Stimulated activated memory B cell treated with anti-CD40 and anti-IgM and Interleukin-4, amounts not matched to agents 10 μg/mL and 1 μg/mL and 100 μg/mL, for 72 hours (primary cell): ENCODE measurements around the gene SFMBT2.

Experiments
- ATAC-seq: fragments of 150-1000 bp; cut with Tn5 transposase; 2 replicates; pipeline ENCODE4 v1.10.0; 2021
- H3K27ac Mint-ChIP-seq: one replicate; pipeline ENCODE4 v1.8.0; 2022; ENCODE audit warnings: mild to moderate bottlenecking, mixed read lengths
- H3K27me3 Mint-ChIP-seq: one replicate; pipeline ENCODE4 v1.8.0; 2022; ENCODE audit warnings: mixed read lengths
- H3K36me3 Mint-ChIP-seq: one replicate; pipeline ENCODE4 v1.8.0; 2022; ENCODE audit warnings: mixed read lengths
- H3K4me1 Mint-ChIP-seq: one replicate; pipeline ENCODE4 v1.8.0; 2022; ENCODE audit warnings: mixed read lengths
- H3K4me3 Mint-ChIP-seq: one replicate; pipeline ENCODE4 v1.8.0; 2022; ENCODE audit warnings: mild to moderate bottlenecking, moderate library complexity, mixed read lengths
- H3K9me3 Mint-ChIP-seq: one replicate; pipeline ENCODE4 v1.8.0; 2022; ENCODE audit warnings: mixed read lengths

The SFMBT2 gene

DNA sequence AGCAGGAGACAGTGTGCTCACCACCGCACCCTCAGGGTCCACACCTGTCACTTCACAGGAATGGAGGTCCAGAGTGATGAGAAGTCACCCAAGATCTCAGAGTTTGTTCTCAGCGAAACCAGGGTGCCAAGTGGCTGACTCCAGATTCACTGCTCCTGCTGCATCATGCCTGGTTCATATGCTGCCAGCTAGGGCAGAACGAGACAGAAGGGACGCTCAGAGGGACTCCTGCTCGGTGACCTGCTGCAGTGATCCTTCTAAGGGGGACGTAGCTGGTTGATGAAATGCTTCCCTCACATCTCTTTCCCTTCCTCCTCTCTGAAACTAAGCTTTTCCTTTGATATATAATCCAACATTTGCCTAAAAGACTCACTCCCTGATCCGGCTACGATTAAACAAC is 248.5 kb downstream of the SFMBT2 start:
- no peak overlapping the region for H3K4me3 Mint-ChIP-seq
- ATAC-seq = no peak
- H3K27ac Mint-ChIP-seq = no peak overlapping the region
- H3K27me3 Mint-ChIP-seq = no peaks in the 10 kb centered on the region
- no peaks in the 10 kb centered on the region for H3K9me3 Mint-ChIP-seq
- H3K4me1 Mint-ChIP-seq = peaks cover 25% of the 10 kb centered on the region
- peaks cover 81% of the 10 kb centered on the region for H3K36me3 Mint-ChIP-seq

DNA sequence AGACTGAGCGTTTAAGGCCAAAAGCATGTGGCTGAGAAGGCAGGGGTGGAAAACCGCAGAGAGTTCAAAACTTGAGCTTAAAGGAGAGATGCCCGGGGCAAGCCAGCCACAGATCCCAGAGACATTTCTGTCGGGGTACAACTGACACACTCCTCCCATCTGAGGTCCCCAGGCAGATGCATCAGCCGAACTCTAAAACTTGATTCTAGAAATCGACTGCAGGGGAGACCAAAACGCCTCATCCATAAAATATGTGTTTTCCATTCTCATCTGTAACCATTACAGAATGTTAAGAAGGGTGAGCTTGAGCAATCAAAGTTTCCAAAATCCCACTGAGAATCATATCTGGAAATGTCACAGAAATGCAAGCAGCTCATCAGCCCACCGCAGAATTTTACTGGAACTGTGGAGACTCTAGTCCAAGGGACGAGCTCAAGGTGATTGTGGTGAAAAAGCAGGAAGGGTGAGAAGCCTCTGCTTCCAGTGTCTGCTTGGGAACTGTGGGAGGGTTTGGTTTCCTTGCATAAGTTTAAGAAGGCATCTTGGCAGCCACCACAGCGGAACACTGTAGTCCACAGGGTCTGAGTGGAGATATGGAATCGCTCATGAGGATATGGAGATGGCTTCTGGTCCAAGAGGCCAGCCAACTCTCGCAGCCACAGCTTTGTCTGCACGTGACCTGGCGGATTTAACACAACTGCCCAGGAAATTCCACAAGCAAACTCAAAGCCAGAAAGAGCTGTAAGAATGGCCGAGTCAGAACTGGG is 249.2 kb downstream of the SFMBT2 start:
- Mint-ChIP-seq H3K4me3 (no peak overlapping the region), H3K4me1 (peaks cover 32% of the 10 kb centered on the region), H3K27me3 (no peaks in the 10 kb centered on the region), H3K36me3 (peaks cover 74% of the 10 kb centered on the region), H3K9me3 (no peaks in the 10 kb centered on the region), H3K27ac (no peak overlapping the region)
- no peak for ATAC-seq

DNA sequence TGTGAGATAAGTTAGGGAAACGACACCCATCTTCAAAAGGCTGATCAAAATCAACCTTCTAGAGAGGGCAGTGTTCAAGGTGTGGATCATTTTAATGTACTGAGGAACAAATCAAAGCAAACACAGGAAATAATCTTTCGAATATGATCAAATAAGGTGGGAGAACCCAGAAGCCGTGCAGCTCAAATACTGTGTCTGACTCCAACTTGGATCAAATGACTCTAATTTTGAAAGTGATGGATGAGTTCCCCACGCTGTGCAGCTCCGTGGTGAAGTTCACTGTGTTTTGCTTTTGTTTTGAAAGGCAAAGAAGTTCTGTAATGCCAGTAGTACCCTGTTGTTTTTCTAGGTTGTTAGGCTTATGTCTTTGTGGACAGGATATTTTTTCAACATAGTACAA is 250.9 kb downstream of the SFMBT2 start:
- Mint-ChIP-seq H3K9me3 (no peaks in the 10 kb centered on the region), H3K36me3 (peaks cover 68% of the 10 kb centered on the region), H3K27me3 (no peaks in the 10 kb centered on the region), H3K4me3 (no peak overlapping the region), H3K4me1 (peaks cover 41% of the 10 kb centered on the region), H3K27ac (peak overlapping the region; percentile 29)
- ATAC-seq = no peak

DNA sequence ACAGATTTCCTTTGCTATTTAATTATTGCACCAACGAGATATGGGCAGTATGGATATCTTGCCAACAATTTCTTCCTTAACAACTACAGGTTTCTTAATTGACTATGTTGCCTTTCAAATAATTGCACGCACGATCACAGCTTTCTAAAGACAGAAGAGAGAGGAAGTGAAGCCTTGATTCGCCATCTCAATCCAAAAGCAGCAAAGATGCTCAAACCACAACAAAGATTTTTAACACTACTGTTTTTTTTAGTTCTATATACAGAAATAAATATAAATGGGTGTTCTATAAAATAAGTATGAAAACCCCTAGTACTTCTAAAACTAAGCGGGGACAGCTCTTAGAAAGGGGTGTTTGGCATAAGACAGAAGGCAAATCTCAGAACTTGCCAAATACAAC is 251.3 kb downstream of the SFMBT2 start:
- peaks cover 41% of the 10 kb centered on the region for H3K4me1 Mint-ChIP-seq
- H3K27ac Mint-ChIP-seq = peak overlapping the region; percentile 29
- H3K27me3 Mint-ChIP-seq = no peaks in the 10 kb centered on the region
- H3K9me3 Mint-ChIP-seq = no peaks in the 10 kb centered on the region
- H3K4me3 Mint-ChIP-seq = no peak overlapping the region
- ATAC-seq = no peak
- H3K36me3 Mint-ChIP-seq = peaks cover 64% of the 10 kb centered on the region

DNA sequence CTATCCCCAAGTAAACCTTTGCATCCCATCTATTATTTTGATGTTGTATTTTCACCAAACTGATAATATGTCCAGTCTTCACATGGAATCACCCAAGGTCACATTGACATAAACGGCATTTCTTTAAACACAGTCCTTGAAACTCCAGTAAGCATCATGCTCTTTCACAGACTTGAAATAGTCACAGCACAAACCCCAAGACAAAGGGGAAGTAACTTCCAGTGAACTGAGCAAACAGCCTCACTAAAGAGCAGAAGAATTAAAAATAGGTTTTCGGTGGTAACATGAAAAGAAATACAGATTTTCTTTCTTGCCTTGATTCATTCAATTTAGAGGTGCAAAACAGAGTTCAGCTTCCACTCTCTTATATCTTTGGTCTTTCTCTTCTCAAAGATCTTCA is 253.7 kb downstream of the SFMBT2 start:
- peak; percentile 85 for ATAC-seq
- Mint-ChIP-seq H3K9me3 (no peaks in the 10 kb centered on the region), H3K4me3 (no peak overlapping the region), H3K36me3 (peaks cover 41% of the 10 kb centered on the region), H3K27ac (peak overlapping the region; percentile 79), H3K27me3 (no peaks in the 10 kb centered on the region), H3K4me1 (peaks cover 41% of the 10 kb centered on the region)

DNA sequence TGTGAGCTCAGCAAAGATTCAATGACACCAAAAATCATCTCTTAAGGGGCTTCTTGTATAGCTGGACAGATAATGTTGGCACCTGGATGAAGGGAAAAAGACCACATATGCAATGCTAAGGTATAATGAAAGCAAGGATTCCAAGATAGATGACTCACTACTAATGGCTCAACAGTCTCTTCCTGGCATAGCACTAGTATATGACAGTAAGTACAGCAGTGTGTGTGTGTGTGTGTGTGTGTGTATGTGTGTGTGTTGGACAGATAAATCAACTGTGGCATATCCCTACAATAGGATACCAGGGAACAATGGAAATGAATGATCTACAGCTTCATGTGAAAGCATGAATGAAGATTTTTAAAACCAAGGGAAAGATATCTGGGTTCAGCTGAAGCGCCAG is 257.1 kb downstream of the SFMBT2 start:
- peaks cover 34% of the 10 kb centered on the region for H3K4me1 Mint-ChIP-seq

DNA sequence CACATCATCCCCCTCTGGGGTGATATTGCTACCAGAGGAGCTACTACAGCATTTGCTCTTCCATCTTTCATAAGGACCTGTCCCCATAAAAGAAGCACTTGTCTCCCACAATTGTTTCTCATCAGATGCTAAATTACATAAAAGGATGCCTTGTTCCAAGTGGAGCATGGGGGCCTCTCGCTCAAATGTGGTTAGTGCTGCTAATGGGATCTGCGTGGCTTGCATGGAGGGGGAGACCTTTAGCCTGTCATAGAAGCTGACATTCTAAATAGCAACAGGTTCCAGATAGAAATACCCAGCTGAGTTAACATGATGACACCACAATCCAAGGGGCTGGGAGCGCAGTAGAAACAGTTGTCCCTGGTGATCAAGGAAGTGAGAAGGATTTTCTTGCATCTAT is 257.9 kb downstream of the SFMBT2 start:
- Mint-ChIP-seq H3K36me3 (peaks cover 4% of the 10 kb centered on the region), H3K27ac (no peak overlapping the region), H3K27me3 (no peaks in the 10 kb centered on the region), H3K4me3 (no peak overlapping the region), H3K4me1 (peaks cover 31% of the 10 kb centered on the region), H3K9me3 (no peaks in the 10 kb centered on the region)
- ATAC-seq = no peak

More for the DNA sequence above, 257.1 kb downstream of the SFMBT2 start:
- H3K27me3 Mint-ChIP-seq = no peaks in the 10 kb centered on the region
- no peak overlapping the region for H3K4me3 Mint-ChIP-seq
- peaks cover 7% of the 10 kb centered on the region for H3K36me3 Mint-ChIP-seq
- H3K27ac Mint-ChIP-seq = no peak overlapping the region
- ATAC-seq = no peak
- no peaks in the 10 kb centered on the region for H3K9me3 Mint-ChIP-seq

DNA sequence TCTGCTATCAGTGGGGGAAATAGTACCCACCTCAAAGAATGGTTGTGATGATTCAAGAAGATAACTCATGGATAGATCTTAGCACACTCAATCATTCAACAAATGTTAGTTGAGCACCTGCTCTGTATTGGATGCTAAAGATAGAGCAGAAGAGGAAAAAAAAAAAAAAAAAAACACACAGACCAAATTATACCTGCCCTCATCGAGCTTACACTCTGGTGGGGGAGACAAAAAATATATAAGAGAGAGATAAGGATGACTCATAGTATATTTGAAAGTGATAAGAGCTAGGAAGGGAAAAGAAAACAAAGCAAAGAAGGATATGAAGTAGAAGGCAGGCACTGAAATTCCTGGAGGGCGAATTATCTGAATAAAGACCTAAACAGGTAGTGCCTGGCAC is 258.5 kb downstream of the SFMBT2 start:
- H3K27ac Mint-ChIP-seq = no peak overlapping the region
- no peaks in the 10 kb centered on the region for H3K36me3 Mint-ChIP-seq
- no peak for ATAC-seq
- no peaks in the 10 kb centered on the region for H3K27me3 Mint-ChIP-seq
- no peaks in the 10 kb centered on the region for H3K9me3 Mint-ChIP-seq
- peaks cover 24% of the 10 kb centered on the region for H3K4me1 Mint-ChIP-seq
- no peak overlapping the region for H3K4me3 Mint-ChIP-seq

DNA sequence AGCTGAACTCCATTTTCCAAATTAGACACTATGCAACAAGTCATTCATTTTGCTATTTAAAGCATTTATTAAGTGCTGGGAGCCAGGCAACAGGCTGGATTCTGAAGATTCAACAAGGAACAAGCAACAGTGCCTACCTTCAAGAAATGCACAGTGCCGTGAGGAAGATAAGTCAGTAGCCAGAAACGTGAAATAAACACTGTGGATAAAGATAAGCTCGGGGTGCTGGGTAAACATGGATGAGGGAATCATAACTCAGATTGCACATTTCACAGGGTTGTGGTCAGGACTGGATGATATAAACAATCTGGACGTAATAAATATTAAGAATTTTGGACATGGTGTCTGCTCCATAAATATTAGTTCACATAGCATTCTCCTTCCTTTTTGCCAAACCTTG is 259.3 kb downstream of the SFMBT2 start:
- no peak for ATAC-seq
- H3K27me3 Mint-ChIP-seq = no peaks in the 10 kb centered on the region
- no peaks in the 10 kb centered on the region for H3K36me3 Mint-ChIP-seq
- H3K4me1 Mint-ChIP-seq = peaks cover 16% of the 10 kb centered on the region
- H3K27ac Mint-ChIP-seq = peak overlapping the region; percentile 14
- no peaks in the 10 kb centered on the region for H3K9me3 Mint-ChIP-seq
- H3K4me3 Mint-ChIP-seq = no peak overlapping the region

DNA sequence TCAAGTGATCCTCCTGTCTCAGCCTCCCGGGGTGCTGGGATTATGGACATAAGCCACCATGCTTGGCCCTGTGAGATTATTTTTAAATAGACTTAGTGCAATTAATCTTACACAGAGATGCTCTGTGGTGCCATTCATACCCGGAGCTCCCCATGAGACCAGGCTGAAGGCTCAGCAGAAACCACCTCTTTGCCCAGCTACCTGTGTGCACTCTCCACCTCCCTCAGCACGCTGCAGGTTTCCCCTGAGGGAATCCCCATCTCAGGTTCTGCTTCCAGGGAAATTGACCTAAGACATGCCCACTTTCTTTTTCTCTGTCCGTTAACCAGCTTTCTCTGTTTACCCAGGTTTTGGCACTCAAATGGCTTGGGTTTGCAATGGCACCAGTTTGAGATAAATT is 260.5 kb downstream of the SFMBT2 start:
- Mint-ChIP-seq H3K4me1 (peaks cover 8% of the 10 kb centered on the region), H3K4me3 (no peak overlapping the region), H3K27ac (peak overlapping the region; percentile 14), H3K9me3 (no peaks in the 10 kb centered on the region), H3K36me3 (no peaks in the 10 kb centered on the region), H3K27me3 (no peaks in the 10 kb centered on the region)
- peak; percentile 59 for ATAC-seq

DNA sequence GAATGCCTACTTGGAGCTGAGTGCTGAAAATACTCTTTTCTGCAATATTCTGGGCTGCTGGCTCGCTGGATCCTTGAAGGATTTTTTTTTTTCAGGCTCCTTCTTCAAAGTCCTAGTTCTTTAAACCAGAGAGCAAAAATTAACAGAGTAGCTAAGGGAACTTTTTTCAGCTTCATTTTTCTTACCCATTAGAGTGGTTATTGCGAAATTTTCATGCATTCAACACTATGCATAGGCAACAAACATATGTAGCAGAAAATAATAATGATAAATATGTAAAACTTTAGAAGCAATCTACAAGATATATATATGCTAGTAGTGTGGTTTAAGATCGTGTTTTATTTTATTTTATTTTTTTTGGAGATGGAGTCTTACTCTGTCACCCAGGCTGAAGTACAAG is 264.6 kb downstream of the SFMBT2 start:
- Mint-ChIP-seq H3K27me3 (no peaks in the 10 kb centered on the region), H3K36me3 (no peaks in the 10 kb centered on the region), H3K4me3 (no peak overlapping the region), H3K9me3 (peaks cover 3% of the 10 kb centered on the region), H3K27ac (no peak overlapping the region), H3K4me1 (peaks cover 8% of the 10 kb centered on the region)
- no peak for ATAC-seq

DNA sequence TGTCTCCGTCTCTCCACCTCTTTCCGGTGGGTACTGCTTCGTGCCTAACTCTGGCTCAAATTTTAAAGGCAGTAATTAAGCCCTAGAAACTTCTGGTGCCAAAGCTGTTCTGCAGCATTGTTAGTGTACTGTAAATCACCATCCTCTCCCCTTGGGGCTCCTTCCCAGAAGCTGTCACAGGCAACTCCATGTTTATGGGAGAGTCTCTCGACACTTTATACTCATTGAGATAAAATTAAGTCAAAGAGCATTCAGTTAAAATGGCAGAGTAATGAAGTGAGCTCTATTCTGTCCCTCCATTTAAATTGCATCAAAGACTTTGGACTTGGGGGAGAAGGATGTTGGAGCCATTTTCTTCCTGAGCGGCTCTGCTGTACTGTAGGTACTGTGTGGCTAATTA is 274.8 kb downstream of the SFMBT2 start:
- no peak for ATAC-seq
- Mint-ChIP-seq H3K36me3 (no peaks in the 10 kb centered on the region), H3K27ac (no peak overlapping the region), H3K27me3 (peaks cover 36% of the 10 kb centered on the region), H3K4me3 (no peak overlapping the region), H3K9me3 (peaks cover 3% of the 10 kb centered on the region), H3K4me1 (peaks cover 8% of the 10 kb centered on the region)

DNA sequence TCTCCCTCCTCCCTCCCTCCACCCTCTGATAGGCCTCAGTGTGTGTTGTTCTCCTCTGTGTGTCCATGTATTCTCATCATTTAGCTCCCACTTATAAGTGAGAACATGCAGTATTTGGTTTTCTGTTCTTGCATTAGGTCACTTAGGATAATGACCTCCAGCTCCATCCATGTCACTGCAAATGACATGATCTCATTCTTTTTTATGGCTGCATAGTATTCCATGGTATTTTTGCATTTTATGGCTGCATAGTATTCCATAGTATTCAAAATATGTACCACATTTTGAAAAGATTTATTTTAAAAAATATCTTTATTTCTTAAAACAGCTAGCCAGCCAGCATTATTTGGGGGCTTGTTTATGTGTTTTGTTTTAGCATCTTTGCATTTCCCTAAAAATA is 275.6 kb downstream of the SFMBT2 start:
- H3K9me3 Mint-ChIP-seq = peaks cover 3% of the 10 kb centered on the region
- no peaks in the 10 kb centered on the region for H3K36me3 Mint-ChIP-seq
- H3K27me3 Mint-ChIP-seq = peaks cover 36% of the 10 kb centered on the region
- no peak overlapping the region for H3K27ac Mint-ChIP-seq
- H3K4me1 Mint-ChIP-seq = peaks cover 8% of the 10 kb centered on the region
- H3K4me3 Mint-ChIP-seq = no peak overlapping the region
- ATAC-seq = no peak

DNA sequence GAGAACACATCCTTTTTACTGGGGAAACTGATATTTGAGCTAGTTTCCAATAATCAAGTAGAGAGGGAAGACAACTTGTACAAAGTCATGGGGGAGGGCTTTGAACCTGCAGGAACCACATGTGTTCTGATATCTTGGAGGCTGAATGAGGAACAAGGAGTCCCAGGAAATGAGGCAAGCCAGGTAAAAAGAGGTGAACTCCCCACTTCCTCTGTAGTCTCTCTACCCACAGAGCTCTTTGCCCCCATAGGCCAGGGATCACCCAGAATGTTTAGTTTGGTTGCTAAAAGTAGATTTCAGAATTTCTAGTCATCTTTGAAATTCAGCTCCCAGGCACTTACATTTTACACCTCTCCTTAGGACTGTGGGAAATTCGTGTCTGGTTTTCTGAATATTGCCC is 276.4 kb downstream of the SFMBT2 start:
- ATAC-seq = no peak
- Mint-ChIP-seq H3K4me1 (peaks cover 8% of the 10 kb centered on the region), H3K27me3 (peaks cover 36% of the 10 kb centered on the region), H3K27ac (peak overlapping the region; percentile 13), H3K4me3 (no peak overlapping the region), H3K9me3 (peaks cover 3% of the 10 kb centered on the region), H3K36me3 (no peaks in the 10 kb centered on the region)

DNA sequence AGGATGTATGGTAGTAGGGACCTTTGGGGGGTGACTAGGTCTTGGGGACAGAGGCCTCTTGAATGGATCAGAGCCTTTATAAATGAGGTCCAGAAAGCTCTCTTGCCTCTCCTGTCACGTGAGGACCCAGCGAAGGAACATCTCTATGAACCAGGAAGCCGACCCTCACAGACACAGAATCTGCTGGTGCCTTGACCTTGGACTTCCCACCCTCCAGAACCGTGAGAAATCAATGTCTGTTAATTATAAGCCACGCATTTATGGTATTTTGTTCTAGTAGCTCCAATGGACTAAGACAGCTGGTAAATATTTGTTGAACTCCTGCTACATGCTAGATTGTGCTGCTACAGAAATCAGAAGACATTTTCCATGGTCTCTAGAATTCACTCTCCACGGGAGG is 276.9 kb downstream of the SFMBT2 start:
- peaks cover 8% of the 10 kb centered on the region for H3K4me1 Mint-ChIP-seq
- peaks cover 36% of the 10 kb centered on the region for H3K27me3 Mint-ChIP-seq
- H3K27ac Mint-ChIP-seq = peak overlapping the region; percentile 13
- ATAC-seq = no peak
- no peaks in the 10 kb centered on the region for H3K36me3 Mint-ChIP-seq
- peaks cover 6% of the 10 kb centered on the region for H3K9me3 Mint-ChIP-seq
- H3K4me3 Mint-ChIP-seq = no peak overlapping the region

DNA sequence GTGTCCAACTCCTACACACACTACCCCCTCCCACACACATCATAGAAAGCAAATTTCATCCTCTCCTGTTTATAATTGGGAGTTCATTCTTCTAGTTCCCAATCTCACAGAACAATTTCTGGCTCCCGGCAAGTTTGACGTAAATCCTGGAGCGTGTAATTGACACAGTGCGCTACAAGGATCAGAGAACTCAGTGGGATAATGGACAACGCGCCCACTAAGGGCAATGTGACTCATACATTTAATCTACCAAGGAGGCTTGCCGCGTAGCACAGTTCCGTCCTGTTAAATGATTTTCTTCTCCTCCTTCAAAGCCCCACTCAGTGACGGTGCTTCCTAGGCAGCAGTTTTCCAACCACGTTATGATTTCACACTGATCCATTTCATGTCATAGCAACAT is 277.6 kb downstream of the SFMBT2 start:
- Mint-ChIP-seq H3K27ac (no peak overlapping the region), H3K4me3 (no peak overlapping the region), H3K4me1 (peaks cover 8% of the 10 kb centered on the region), H3K27me3 (peaks cover 36% of the 10 kb centered on the region), H3K36me3 (no peaks in the 10 kb centered on the region), H3K9me3 (peaks cover 6% of the 10 kb centered on the region)
- no peak for ATAC-seq
